HG02938 (cell line): ENCODE results near the gene KRT15.
"Not testable (repeated sequence)": the region's sequence is repeated elsewhere in the genome, so short reads cannot be mapped to it uniquely, and the experiment has no call there.

ENCODE experiments used
- ATAC-seq: cut with Tn5 transposase; IDR thresholded peaks from one replicate; pipeline ENCODE4 v1.9.1; 2021; ENCODE audit warnings: mild to moderate bottlenecking, moderate library complexity; ENCODE audit not compliant: unreplicated experiment

KRT15 gene

DNA sequence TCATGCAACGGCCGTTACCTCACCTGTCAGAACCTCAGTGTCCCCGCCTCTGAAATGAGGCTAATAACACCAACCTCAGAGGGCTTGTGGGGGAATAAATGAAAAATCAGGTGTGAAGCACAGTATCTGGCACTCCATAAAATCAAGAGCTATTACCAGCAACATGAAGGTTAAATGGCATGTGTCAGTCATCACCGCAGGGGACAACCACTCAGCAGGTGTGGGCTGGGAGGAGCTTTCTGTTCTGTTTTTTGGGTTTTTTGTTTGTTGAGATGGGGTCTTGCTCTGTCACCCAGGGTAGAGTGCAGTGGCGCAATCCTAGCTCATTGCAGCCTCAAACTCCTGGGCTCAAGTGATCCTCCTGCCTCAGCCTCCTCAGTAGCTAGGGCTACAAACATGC, 26.2 kb upstream of the KRT15 start:
- no peak for ATAC-seq

DNA sequence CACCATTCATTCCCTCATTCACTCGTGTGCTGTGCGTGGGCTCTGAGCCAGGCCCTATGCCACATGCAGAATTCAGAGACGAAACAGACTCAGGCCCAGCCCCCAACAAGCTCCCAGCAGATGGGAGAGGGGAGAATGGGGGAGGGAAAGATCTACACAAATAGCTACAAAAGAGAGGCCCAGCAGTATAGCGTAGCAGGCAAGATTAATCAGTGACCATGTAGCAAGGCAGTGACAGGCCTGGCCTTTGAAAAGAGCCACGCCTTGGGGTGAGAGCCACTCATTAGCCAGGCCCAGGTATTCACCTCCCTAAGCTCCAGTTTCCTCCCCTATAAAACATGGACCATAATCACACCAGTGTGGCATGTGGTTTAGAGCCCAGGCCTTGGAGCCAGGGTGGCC, 25.8 kb upstream of the KRT15 start:
- ATAC-seq = no peak

DNA sequence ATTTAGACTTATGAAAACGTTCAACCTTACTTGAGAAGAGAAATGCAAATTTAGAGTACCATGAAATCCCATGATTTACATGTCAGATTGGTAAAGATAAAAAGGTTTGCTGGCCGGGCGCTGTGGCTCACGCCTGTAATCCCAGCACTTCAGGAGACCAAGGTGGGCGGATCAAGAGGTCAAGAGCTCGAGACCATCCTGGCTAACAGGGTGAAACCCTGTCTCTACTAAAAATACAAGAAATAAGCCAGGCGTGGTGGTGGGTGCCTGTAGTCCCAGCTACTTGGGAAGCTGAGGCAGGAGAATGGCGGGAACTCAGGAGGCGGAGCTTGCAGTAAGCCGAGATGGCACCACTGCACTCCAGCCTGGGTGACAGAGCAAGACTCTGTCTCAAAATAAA, 24.1 kb upstream of the KRT15 start:
- not testable (repeated sequence) for ATAC-seq

DNA sequence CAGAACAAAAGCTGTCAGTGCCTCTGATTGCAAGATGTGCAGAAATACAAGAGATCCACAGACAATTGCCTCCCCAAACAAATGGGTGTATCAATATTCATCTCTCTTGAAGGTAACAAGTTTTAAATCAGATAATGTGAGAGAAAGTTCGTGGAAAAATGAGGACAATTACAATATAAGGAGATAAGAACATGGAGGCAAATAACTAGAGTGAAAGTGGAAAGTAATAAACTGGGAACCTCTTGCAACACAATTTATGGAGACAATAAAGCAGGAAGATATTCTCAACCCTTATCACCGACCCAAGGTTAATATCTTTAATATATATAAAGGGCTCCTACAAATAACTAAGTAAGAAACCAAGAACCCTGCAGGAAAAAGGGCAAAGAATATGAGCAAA, 23.7 kb upstream of the KRT15 start:
- no peak for ATAC-seq

DNA sequence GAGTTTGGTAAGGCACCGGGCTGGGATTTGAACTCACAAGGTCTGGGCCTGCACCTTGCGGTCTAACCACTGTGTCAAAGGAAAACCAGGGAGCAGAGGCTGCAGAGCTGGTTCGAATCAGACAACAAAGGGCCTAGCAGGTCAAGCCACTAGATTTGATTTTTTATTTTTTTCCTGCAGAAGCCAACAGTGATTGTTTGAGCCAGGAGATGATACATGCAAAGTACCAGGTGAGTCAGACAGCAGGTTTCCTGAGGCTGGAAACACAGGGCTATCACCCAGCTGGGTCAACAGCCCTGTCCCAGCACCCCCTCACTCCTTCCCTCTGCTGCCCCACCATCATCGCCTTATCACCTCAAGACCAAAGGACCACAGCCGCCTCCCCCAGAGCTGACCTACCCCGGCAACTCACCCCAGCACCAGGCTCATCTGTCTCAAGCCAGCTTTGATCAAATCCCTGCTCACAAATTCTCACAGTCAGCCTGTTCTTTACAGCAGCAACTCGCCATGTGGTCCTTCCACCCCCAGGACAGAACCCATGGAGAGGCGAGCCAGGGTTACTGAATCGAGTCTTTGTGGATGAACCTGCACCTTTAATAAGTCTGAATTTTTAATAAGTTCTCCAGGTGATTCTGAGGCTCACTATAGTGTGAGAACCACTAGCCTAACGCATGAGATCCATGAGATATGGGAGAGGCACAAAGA, 22.4 kb upstream of the KRT15 start:
- no peak for ATAC-seq

DNA sequence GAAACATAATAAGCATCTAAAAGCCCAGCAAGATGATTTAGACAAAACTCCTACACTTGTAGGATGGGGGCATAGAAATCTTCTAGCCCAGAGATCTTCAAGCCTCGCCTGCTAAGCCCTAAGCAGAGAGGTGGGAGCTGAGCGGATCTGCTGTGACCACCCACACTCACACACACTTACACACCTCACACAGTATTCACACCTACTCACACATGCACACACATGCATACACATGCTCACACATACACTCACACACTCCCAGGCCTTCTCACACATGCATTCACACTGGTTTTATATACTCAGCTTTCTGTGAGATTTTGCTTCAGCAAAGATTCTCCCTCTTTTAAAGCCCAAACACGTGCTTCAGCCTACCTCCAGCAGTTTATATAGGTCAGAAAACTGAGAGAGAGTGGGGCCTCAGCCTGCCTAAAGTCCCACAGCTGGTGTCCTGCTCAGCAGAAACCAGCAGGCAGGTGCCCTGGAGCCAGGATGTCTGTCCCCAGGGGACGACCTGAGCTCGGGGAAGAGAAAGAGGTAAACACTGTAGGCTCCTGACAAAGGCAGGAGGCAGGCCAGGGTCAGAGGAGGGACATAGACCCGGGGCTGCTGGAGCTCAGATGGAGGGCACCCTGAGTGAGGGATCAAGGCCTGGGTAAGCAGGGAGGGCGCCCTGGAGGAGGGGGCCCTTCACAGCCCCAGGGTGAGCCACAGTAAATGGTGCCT, 21.4 kb upstream of the KRT15 start:
- ATAC-seq = no peak

DNA sequence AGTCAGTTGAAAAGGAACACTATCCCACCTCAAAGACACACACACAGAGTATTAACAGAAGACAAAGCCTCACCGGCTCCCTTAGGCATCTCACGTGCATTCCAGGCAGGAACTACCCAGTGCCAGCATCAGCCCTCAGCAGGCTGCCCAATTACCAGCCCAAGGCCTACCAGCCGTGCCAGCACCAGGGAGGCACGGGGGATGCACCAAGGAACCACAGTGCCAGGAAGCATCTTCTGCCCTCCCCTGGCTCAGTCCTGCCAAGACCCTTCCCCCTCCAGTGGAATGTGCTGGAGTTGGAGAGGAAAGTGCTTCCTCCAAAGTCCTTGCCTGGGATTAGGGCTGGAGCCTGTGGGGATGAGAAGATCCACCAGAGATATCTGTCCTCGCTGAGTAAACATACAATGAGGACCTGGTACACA, 20.4 kb upstream of the KRT15 start:
- no peak for ATAC-seq

DNA sequence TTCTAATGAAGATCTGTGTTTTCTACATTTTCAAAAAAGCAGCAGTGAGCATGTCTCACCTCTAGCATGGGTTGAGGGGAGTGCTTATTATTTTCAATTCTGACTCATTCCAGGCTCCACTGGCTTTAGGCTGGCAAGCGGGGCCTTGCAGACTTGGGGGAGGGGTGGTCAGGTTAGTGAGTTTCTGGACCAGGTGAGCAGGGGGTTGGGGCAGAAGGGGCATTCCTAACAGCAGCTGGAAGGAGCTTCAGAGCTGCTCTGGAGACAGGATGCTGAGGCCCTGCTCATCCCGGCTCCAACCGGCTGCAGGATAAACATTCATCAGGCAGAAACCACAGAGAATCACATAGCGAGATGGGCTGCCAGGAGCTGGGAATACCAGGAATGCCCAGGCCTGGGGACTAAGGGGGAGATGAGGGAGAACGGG, 19.9 kb upstream of the KRT15 start:
- ATAC-seq = no peak

DNA sequence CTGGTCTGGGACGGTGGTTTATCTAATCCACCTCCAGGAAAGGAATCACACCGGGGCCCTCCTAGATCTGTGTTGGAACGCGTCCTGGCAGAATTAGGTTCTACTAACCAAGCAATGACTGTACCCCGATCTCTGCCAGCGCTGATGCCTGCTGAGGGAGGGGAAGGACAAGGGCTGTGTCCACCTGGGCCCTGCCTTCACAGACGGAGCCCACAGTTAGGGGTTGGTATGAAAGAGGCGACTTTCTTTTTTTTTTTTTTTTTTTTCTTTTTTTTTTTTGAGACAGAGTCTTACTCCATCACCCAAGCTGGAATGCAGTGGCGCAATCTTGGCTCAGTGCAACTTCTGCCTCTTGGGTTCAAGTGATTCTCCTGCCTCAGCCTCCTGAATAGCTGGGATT, 19.3 kb upstream of the KRT15 start:
- ATAC-seq = no peak

DNA sequence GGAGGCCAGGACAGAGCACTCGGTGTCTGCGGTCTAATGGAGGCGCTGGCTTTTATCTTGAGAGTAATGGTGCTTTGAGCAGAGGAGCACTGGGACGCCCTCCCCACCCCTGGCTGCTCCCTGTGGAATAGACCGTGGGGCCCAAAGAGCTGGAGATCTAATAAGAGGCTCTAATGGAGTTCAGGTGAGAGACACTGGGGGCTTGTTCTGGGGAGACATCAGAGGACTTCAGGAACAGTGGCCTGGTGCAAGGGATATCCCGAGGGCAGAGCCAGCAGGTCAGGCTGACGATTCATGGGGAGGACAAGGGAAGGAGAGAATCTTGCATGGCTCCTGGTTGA, 18.9 kb upstream of the KRT15 start:
- ATAC-seq = no peak

DNA sequence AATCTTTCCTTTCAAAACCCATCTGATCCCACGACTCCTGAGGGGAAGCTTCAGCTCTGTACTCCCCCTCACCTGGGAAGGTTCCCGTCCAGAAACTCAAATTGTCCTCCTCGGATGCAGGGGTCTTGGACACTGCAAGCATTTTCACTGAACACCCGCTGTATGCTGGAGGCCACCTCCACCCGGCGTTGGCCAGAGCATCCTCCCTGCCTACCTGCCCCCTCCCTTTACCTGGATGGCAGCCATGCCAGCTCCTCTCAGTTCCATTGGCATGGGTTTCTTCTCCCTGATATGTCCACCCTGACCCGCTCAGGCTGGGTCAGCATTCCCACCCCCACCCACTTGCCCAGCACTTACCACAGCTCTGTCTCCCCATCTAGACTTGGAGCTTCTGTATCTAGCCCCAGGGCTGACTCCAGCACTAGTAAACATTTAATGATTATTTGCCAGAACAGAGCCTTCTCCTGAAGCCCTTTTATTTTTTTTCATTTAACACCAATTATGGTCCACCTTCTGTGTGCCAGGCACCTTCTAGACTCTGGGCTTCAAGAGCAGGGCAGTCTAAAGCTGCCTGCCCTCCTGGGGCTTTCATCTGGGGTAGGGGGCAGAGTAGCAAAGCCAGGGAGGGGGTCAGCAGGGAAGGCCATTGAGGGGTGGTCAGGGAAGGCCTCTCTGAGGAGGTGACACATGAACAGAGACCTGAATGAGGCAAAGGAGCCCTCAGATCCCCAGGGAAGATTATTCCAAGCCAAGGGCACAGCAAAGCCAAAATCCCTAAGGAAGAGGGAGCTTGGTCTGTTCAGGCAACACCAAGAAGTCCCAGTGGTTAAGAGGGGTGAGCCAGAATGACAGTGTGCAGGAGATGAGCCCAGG, 18.3 kb upstream of the KRT15 start:
- ATAC-seq = no peak

DNA sequence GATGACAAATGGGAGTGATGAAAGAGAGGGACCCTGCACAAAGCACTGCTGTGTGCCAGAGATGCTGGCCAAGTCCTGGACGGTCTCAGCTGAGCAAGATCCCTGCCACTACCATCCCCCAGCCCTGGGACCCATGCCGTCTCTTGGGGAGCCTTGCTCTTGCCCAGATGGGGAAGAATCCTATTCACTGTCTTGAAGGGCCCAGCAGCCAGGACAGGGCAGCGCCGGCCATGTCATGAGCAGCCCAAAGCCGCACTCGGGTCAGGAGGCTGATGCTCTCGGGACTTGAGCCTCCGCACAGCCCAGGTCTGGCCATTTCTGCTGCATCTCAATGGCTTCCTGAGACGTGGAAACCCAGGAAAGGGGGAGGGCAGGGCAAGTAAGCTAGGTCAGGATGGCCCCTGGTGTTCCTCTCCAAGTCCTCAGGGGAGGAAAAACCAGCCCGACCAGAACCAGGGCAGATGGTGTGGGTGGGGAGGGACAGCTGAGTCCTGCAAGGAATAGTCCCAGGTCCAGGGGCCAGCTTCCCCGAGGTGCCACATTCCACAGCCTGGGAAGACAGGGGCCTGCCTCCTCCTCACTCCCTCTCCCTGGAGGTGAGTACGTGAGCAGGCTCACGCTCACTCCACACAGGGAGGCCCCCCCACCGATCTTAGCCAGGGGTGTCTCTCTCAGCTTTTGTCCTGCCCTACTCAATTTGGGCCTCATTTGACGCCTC, 17.2 kb upstream of the KRT15 start:
- no peak for ATAC-seq

DNA sequence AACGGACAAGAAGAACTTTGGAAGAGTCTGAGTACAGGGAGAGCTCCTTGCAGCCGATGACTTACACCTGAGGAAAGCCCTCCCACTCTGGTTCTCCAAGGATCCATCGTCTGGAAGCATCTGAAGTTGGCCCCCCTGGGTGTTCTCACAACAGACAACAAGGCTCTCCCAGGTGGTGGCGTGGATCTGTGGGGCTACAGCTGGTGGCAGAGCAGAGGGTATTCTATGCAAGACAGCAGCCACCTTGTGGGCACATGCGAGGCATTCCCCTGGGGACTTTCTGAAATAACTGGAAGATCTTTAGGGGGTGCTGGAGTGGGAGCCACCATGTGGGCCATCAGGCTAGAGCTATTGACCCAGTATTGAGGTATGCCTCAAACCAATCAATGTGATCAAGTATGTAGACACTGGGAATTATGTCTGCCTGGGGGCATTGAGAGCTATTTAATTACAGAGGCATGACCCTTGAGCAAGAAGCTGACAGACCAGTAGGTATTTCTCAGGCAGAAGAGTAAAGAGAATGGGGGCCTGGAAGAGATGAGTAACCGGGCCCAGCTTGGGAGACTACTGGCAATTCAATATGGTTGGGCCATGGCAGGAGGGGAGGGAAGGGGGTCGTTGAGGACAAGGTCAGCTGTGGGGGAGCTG, 16.3 kb upstream of the KRT15 start:
- no peak for ATAC-seq

DNA sequence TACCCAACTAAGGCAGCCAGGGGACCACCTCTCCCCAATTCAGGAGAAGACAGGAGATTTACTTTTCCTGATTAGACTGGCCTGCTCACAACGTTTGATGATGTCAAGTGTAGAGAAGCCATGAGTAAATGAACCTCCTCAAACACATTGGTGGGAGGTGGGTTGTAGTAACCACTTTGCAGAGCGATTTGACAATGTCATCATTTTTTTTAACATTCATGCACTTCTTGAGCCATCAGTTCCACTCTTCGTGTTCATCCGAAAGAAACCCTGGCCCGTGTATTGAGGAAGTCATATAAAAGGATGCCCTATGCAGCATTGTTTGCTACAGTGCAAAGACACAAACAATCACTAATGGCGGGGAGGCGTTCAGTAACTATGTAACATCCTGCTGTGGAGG, 14.9 kb upstream of the KRT15 start:
- no peak for ATAC-seq

DNA sequence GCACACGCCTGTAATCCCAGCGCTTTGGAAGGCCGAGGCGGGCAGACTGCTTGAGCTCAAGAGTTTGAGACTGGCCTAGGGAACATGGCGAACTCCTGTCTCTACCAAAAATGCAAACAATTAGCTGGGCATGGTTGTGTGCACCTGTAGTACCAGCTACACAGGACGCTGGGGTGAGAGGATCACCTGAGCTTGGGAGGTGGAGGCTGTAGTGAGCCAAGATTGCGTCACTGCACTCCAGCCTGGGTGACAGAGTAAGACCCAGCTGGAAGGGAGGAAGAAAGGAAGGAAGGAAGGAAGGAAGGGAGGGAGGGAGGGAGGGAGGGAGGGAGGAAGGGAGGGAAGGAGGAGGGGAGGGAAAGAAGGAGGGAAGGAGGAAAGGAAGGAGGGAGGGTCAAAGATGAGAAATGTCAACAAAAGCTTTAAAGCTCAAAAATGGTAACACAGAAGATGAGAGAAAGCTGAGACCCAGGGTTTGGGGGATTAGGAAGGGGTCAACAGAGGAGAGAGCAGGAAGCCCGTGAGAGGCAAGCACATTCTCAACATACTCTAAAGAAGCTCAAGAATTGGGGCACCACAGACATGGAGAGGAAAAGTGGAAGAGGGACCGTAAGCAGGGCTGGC, 14.4 kb upstream of the KRT15 start:
- no peak for ATAC-seq

DNA sequence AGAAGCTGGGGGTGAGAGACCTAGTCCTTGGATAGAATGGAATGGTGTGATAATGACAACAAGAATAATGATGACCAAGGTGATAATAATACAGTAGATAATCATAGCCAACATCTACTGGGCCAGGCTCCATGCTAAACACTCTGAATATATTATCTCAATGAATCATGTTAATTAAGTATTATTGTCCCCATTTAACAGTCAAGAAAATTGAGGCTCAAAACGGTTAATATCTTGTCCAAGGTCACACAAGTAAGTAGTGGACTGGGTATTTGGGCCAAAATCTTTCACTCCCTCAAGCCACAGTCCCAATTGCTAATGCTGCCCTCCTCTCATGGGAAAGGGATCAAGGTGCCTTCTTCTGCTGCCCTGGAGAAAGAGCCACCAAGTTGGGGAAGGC, 13.3 kb upstream of the KRT15 start:
- no peak for ATAC-seq

DNA sequence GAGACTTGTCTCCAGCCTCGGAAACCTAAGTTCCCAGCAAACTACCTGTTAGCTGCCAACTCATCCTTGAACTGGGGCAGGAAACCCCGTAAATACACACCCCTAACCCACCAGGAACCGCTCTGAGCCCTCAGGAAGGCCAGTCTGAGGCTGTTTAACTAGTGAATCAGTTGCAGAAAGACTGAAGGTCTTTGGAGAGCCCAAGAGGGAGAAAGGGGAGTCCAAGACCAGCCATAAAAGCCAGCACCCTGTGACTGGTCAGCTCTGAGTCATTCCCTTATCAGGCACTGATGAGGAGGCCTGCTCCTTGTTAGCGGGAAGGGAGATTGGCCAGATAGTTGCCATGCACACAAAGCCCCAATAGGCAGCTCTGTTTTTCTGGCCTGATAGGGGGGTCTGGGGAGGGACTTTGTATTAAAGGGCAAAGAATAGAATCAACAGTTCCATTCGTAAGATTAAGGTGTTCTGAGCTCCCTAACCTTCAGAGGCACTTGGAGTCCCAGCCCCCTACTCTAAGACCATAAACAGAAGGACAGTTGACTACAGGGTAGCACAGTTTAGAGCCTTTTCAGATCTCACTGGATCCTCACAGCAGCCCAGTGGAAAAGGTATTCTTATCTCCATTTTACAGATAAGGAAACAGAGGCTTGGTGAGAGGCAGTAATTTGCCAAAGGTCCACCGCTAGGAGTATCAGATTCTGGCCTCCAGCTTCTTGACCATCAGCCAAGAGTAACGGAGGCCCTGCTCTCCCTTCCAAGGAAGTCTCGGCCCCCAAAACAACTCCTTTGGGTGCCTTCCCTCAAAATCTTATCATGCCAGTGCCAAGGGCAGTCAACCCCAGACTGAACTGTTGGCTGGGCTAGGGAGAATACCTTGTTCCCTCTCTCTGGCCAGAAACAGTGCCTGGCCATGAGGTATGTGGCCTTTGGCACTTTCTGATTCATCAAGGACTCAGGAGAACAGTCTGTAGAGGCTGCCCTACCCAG, 11.7 kb upstream of the KRT15 start:
- ATAC-seq = no peak

DNA sequence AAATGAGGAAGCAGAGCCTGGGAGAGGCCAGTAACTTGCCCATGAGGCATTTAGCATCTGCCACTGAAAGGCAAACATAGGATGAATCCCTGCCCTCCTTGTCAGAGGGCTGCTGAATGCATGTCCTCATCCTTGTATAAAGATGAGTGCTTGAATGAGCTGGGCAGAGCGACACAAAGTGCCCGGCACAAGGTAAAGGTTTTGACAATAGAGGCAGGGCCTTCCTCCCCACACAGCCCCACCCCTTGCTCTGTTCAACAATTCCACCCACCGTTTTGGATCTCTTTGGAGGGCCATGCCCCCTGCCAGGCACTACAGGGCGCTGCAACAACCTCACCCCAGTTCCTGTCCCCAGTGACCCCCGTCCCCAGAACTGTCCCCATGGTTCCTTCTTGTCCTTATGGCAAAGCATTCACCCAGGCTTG, 10.8 kb upstream of the KRT15 start:
- ATAC-seq = no peak

DNA sequence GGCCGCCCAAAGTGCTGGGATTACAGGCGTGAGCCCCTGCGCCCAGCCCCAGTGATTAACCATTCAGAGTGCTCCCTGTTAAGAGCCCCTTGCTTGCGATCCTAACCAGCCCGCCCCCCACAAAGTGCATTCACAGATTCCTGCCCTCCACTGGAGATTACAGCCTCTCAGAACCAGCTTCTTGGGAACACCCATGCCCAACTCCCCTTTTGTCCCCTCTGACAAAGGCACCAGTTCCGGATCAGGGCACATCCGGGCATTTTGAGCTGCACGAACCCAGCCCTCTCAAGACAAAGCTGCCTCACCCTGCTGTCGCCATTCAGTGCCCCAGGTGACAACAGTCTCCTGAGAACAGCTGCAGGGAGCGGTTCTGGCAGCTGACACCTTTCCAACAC, 10.3 kb upstream of the KRT15 start:
- ATAC-seq = no peak
